HG03520 (cell line): Measurements from ENCODE around the gene ANKRD42.

Experiments used
- ATAC-seq: cut with Tn5 transposase; IDR thresholded peaks from one replicate; pipeline ENCODE4 v1.9.1; 2021; ENCODE audit warnings: mild to moderate bottlenecking, moderate library complexity; ENCODE audit not compliant: unreplicated experiment

Gene ANKRD42

DNA sequence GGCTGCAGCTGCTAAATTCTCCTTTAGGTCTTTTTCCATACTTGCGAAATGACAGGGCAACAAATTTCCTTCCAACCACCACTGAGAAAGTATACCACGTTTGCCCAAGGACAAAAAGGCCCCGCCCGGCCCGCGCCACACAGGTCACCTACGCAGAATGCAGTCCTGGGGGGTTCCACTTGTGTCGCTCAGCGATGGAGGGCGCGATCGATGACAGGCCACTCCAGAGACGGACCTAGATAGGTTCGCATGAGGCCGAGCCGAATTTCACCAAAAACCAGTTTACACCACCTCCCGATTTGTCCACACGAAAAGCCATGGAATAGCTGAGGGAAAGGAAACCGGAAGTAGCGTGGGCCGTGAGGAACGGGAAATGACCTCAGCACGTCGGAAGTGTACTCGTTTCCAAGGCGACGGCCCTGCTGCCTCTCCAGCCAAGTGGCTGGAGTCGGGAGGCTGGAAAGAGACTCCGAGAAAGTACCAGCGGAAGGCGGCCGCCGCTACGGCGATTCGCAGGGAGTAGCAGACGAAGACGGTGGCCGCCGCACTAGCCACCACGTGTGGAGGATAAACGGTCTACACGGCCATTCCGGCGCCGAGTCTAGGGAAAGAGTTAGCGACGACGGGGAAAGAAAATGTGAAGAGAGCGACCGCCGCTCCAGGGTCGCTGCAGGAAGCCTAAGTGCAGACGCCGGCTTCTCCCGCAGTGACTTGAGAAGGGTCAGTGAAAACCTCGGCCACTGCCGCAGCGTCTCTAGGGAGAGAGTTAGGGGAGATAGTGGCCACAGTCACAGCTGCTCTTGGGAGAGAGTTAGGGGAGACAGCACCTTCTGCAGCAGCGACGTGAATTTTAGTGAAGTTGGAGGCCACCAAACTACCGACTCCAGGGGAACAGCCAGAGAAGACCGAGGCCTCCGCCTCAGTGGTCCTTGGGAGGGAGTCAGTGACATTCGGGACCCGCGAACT is at the start of gene ANKRD42:
TSS of gene ANKRD42 (plus strand) at position 398 of the 966 bp plus-strand sequence. CDS start 959 bp downstream, outside the sequence.
- ATAC-seq, result peak; percentile 86

DNA sequence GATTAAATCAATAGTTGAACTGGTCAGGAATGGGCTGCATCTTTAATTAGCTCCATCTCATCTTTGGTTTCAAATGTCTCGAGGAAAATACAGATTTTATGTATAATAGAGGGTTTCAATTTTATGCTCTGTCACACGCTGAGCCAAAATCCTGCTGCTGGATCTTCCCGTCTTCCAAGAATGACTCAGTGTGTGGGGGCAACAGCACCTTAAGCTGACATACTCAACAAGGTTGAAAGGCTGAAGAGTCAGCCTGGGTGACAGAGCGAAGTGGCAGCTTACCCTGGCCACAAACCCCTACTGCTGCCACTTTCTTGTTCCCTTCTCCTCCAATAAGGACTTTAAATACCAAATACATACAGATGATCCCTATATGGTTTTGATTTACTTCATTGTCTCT is 45.6 kb upstream of the ANKRD42 start:
- no peak for ATAC-seq

DNA sequence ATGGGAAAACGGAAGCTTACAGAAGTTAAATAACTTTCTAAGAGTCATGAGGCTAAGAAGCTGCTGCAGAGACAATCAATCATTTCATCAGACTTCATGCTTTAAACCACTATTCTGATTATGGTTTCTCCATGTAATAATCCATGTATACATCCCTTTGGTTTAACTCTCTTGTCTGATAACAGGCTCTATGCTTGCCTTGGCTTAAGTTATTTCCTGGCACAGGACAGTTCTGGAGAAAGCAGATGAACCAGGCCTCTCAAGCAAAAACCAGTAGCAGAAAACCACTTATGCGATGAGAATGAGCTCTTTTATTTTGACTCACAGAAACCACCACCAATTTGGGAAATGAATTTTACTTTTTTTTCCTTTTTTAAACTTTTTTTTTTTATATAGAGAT is 43.1 kb upstream of the ANKRD42 start:
- no peak for ATAC-seq

DNA sequence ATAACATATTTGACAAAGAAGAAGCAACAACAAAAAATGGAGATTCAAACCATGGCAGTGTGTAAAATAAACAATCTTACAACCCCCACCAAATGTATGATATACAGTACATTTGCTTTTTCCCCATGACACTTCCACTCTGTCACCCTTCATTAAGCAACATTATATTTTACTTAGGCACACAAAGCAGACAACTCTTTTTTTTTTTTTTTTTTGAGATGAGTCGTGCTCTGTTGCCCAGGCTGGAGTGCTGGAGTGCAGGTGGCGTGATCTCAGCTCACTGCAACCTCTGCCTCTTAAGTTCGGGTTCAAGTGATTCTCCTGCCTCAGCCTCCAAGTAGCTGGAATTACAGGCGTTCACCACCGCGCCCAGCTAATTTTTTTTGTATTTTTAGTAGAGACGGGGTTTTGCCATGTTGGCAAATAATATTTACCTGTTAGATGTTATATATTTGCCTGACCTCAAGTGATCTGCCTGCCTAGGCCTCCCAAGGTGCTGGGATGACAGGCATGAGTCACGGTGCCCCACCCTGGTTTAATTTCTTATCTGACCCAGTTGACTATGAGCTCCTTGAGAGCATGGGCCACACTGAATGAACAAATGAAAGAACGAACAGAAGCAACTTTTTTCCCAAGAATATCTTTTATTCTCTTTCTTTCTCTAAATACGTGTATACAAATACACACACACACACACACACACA is 42.1 kb upstream of the ANKRD42 start:
- no peak for ATAC-seq

DNA sequence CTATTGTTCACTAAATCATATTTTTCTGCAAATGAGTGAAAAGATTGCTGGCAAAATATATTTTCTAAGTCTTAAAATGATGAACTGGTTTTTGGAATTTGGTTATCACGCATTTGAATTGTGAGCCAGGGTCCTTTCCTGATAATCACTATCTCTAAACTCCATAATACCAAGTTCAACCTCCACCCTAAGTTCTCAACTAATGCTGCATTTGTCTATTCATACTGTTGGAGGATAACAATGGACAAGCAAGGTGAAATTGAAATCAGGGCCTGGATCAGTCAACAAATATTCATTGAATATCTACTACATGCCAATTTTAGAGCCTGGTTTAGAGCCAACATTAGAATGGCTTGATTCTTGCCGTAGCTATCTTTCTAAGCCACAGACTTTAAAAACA is 41.2 kb upstream of the ANKRD42 start:
- no peak for ATAC-seq

DNA sequence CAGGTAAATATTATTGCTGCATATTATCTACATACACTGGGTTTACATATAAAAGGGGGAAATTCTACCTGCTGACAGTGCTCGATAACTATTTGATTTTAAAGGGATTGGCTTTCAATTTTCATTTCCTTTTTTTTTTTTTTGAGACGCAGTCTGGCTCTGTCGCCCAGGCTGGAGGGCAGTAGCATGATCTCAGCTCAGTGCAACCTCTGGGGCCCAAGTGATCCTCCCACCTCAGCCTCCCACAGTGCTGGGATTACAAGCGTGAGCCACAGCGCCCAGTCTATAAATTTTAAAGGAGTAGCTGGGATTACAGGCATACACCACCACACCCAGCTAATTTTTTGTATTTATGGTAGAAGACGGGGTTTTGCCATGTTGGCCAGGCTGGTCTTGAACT is 39.7 kb upstream of the ANKRD42 start:
- no peak for ATAC-seq

DNA sequence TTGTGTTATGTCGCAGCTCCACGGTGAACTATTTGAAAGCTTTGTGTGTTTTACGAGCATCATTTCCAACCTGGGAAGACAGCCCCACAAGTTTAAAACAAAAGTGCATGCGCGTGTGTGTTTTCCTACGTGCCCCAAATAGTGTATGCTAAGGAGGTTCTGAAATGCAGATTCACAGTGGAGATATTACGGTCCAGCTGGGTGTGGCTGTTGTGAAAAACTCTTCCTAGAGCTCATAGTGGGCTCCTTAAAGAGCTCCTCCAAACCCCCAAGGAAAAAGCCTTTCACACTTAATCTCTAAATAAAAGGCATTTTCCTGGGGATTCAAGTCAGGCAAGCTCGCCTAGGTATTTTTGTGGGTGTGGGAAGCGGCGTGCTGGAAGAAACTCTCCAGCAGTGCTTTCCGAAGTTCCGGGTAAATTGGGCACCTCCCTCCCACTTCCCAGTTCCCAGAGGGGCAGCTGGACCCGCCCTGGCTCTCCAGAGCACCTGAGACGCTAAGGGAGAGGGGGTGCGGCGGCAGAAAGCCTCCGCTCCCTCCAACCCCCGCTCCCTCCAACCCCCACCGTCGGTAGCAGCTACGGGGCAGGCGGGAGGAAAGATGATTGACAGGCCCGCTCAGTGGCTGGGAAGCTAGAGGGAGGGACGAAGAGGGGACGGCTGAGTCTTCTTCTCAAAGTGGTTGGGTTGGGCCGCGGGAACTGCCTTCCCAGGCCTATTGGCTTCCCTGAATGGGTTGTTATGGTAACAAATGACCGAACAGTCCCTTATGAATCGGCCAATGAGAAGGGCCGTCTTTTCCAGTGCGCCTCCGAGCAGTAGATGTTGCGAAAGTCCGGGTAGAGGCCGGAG is 37.1 kb upstream of the ANKRD42 start:
- ATAC-seq, result peak; percentile 95

DNA sequence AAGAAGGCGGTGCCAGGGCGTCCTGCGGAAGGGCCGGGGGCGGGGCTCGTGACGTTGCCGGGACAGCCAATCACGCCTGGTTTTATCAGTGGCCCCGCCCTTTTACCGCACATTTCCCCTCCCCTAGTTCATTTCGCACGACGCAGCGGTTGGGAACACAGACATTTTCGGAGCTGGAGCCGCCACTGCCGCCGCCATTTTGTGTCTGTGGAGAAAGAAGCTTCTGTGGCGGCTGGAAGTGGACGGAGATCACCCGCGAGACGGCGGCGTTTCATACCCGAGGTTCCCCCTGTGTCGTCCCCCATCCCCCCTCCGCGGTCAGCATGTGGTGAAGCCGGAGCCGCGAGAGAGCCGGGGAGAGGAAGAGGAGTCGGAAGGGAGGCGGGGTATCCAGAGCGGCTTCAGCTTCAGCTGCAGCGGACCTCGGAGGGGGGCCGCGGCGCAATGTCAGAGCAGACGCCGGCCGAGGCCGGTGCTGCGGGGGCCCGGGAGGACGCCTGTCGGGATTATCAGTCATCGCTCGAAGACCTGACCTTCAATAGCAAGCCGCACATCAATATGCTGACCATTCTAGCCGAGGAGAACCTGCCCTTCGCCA is 36.4 kb upstream of the ANKRD42 start, which contains the start of gene PCF11:
TSS of gene PCF11 (plus strand) at position 136 of the 598 bp plus-strand sequence. CDS start at position 445, 309 bp downstream.
- ATAC-seq, result peak; percentile 0

DNA sequence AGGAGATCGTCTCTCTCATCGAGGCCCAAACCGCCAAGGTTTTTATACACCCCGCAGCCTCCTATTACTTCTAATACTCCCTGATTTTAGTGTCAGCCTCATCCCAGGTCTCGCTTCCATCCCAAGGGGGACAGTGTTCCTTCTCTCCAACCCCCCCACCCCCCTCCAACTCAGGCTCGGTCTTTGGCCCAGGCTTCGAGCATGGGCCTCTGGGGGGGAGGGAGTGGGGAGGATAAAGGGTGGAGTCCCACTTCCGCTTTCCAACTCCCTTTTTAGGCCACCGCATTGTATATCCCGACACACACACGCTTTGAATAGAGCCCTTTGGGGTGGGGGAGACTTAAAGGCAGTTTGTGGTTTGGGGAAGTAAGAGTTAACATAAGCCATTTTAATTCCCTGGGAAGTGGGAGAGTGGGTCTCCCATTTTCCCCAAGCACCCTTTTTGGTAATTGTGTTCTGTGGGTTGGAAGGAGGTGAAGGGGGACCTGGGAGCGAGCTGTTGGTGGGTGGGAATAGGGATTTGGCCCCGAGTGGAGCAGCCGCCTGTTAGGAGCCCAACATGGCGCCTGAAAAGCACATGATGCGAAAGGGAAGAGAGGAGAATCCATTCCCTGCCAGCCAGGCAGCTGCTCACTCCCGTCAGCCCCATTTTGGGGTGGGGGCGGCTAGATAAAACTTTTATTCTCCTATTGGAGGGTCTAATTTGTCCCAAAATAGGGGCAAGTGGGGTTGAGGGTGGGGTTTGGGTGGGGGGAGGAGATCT is 35.7 kb upstream of the ANKRD42 start:
- no peak for ATAC-seq

DNA sequence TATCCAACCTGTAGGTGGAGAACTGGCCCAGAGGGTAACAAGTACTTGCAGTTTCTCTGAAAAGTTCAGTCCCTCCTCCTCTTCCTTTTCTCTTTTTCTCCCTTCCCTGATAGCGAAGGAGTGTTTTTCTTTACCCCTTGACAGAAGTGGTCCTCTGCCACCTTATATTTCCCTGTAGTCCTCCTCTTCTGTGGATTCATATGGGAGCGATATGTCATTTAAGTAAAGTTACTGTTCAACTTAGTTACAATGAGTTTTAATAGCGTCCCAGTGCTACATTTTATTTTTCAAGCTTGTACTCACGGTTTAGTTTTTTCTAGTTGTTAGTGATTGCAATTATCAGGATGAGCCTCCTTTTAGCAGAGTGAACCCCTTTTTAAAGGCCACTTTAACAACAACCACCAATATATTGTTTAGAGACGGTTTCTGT is 35.1 kb upstream of the ANKRD42 start:
- ATAC-seq, result no peak

DNA sequence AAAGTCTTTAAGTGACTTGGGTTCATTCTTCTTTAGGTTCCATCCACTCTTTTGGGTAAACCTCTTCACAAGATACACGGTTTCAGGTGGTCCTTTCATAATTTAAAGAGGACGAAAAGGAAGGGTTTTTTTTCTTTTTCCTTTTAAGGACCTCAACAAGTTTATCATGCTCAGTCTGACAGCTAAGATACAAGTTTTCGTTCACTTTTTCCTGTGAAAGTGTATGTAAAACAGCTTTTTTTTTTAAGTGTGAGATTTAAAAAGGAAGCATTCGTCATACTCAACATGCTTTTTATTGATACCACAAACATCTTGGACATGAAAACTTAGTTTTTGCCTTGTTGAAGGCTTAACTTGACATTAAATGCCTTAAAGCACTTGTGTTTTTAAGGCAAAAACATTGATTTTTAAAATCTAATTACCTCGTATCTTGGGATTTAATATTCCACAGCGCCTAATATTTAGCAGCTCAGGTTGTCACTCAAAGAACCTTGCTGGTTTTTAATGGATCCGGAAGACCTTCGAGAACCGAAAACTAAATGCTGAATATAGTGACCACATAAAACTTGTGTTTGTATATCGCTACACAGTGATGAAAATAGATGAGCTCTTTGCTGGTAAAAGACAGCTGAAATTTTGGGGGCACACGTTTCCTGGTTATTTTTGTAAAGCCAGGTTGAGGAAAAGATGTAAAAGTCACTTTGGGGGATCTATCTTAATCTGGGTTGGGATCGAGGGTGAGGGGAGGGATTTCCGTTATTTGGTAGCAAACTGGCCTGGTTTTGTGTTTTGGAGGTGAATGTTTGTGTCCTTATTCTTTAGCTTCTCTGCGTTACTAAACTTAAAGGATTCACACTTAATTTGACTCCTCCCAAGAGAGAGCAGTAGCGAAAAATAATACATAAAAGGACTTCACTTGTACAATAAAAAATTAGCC is 34.3 kb upstream of the ANKRD42 start:
- ATAC-seq, result no peak

DNA sequence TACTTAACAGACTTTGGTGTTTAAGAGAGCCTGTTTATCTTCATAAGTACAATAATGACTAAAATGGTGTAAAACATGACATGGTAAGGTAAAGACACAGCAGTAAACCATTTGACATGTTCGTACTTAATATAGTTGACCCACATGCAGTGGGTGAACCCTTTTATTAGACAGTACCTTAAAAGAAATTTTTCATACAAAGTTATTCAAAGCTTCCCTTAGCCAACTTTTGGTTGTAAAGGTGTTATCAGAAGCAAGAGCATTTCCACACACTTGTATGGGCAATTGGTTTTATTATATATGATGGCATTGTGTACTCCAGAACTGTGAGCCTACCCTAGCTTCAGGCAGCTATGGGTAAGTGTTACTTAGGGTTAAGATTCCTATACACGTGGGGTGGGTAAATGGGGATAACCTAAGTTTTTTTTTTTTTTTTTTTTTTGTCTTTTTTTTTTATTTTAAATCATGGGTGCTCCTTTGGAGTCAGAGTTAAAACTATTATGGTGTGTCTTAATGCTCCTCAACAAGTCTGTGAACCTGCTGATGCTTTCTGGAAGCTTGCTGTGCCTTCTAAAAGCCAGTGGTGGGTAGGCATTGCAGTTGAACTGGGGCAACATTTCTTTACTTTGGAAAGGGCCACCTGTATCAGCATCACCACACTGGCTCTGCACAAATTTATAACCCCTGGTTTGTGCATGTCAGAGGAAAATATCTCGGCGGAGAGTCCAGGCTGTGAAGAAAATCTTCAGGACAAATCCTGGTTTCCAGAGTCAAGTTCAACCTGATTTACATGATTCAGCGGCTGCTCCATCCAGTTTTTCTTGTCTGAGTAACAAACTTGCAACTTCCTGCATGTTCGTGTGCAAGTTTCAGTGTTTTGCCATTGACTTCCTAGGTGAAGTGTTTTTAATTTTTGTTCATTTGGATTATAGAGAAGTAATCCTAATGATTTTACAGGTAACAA is 33.3 kb upstream of the ANKRD42 start:
- no peak for ATAC-seq

DNA sequence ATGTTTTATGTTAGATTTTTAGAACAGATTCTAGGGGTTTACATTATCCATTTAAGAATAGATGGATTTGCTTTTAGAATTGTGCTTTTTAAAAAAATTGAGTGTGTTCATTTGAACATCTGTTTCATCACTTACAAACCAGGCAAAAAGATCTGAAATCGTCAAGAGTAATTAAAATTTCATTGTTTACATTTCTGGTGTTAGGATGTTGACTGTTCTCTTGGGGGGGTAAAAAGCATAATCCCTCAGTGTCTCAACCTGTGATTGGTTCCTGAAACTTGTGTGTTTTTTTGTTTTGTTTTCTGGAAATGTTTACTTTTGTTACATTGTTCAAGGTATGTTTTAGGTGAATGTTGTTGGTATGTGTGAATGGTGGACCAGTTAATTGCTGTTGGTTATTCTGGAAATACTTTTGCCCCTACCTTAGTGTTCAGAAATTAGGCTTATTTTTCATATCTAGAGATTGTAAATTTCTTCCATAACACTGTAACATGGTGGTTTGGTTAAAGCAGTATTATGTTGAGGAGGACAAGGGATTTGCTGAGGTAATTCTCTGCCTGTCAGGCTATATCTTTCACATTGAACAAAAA is 31.8 kb upstream of the ANKRD42 start:
- no peak for ATAC-seq

DNA sequence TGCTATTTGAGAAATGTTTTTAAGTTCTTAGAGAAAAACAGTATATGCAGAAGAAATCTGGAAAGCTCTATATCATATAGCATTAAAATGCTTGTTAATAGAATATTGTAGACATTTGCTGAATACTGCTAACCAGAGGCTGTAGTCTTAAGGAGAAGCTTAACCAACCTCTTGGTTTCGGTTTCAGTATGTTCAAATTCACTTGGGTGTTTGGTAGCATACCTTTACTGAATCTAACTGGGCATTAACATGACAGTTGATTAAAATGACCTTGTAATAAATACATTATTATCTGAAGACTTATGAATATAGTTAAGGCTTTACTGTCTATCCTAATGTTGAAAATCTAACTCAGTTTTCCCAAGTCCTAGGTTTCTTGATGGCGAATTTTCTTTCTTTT is 31.1 kb upstream of the ANKRD42 start:
- peak; percentile 58 for ATAC-seq

DNA sequence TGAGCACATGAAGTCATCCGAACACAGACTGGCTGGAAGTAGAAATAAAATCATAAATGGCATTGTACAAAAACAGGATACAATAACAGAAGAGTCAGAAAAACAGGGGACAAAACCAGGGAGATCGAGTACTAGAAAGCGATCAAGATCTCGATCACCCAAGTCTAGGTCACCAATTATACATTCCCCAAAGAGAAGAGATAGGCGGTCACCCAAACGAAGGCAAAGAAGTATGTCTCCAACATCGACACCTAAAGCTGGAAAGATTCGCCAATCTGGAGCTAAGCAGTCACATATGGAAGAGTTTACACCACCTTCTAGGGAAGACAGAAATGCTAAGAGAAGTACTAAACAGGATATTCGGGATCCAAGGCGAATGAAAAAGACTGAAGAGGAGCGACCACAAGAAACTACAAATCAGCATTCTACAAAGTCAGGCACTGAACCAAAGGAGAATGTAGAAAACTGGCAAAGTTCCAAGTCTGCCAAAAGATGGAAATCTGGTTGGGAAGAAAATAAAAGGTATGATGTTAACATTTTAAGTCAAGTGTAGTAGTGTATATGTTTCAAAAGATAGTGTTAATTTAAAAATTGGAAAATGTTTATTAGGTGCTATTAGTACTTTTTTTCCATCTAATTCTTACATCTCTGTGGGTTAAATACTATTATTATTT is 27.2 kb upstream of the ANKRD42 start:
- ATAC-seq, result no peak

DNA sequence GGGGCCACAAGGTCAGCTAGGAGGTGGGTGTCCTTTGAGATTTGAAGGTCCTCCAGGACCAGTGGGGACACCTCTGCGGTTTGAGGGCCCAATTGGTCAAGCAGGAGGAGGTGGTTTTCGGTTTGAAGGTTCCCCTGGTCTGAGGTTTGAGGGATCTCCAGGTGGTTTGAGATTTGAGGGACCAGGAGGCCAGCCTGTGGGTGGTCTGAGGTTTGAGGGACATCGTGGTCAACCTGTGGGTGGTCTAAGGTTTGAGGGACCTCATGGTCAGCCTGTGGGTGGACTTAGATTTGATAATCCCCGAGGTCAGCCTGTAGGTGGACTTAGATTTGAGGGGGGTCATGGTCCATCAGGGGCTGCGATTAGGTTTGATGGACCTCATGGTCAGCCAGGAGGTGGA is 24.8 kb upstream of the ANKRD42 start:
- no peak for ATAC-seq

DNA sequence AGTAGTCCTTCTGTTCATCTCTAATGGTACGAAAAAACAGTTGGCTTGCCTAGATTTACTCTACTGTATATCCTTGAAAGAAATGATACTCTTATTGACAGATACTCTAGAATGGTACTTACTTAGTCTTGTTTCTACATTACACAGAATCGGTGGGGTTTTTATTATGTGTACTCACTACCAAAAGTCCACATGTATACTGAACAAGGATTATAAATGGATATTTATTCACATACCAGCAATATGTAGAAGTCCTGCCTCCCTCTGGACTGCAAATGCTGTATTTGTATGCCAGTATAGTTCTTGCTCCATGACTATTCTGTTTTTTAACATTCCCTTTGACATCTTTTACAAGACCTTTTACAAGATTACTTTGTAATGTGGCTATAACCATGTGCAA is 22.6 kb upstream of the ANKRD42 start:
- no peak for ATAC-seq
